ENCODE measurements around the gene KCNA4.
"Not testable (repeated sequence)": the region's sequence is repeated elsewhere in the genome, so short reads cannot be mapped to it uniquely, and the experiment has no call there.

KCNA4 gene

GRCh38 chr11:30017445-30017895 is 640 bp upstream of the KCNA4 start:
- Mint-ChIP-seq H3K4me3 (no peak overlapping the region), H3K27ac (no peak overlapping the region), H3K27me3 (peaks cover 32% of the 10 kb centered on the region), H3K36me3 (ENCODE audit: low read depth) (no peaks in the 10 kb centered on the region), H3K4me1 (ENCODE audit: low read depth) (no peaks in the 10 kb centered on the region), H3K9me3 (no peaks in the 10 kb centered on the region)
- intact Hi-C loops (cut with micrococcal nuclease) = no loop called here

- H3K36me3 Mint-ChIP-seq (ENCODE audit: low read depth) = no peaks in the 10 kb centered on the region
- no peaks in the 10 kb centered on the region for H3K9me3 Mint-ChIP-seq
- H3K4me1 Mint-ChIP-seq (ENCODE audit: low read depth) = no peaks in the 10 kb centered on the region
- no peak overlapping the region for H3K4me3 Mint-ChIP-seq
- peaks cover 32% of the 10 kb centered on the region for H3K27me3 Mint-ChIP-seq
- intact Hi-C loops (cut with micrococcal nuclease) = no loop called here
- H3K27ac Mint-ChIP-seq = no peak overlapping the region
Observed at GRCh38 chr11:30015725-30016412, 961 bp downstream of the KCNA4 start.

GRCh38 chr11:30012346-30012745 is 4.5 kb downstream of the KCNA4 start:
- intact Hi-C loops (cut with micrococcal nuclease) = no loop called here
- peaks cover 8% of the 10 kb centered on the region for H3K27me3 Mint-ChIP-seq
- H3K36me3 Mint-ChIP-seq (ENCODE audit: low read depth) = no peaks in the 10 kb centered on the region
- no peak overlapping the region for H3K4me3 Mint-ChIP-seq
- no peaks in the 10 kb centered on the region for H3K4me1 Mint-ChIP-seq (ENCODE audit: low read depth)
- no peak overlapping the region for H3K27ac Mint-ChIP-seq
- H3K9me3 Mint-ChIP-seq = no peaks in the 10 kb centered on the region

- Mint-ChIP-seq H3K27ac (no peak overlapping the region), H3K4me3 (no peak overlapping the region), H3K36me3 (ENCODE audit: low read depth) (no peaks in the 10 kb centered on the region), H3K9me3 (no peaks in the 10 kb centered on the region), H3K27me3 (no peaks in the 10 kb centered on the region), H3K4me1 (ENCODE audit: low read depth) (no peaks in the 10 kb centered on the region)
- intact Hi-C loops (cut with micrococcal nuclease) = no loop called here
Observed at GRCh38 chr11:30009060-30009459, 7.8 kb downstream of the KCNA4 start.

GRCh38 chr11:30006876-30007275 is 10.0 kb downstream of the KCNA4 start:
- no peak overlapping the region for H3K4me3 Mint-ChIP-seq
- H3K27me3 Mint-ChIP-seq = no peaks in the 10 kb centered on the region
- H3K36me3 Mint-ChIP-seq (ENCODE audit: low read depth) = no peaks in the 10 kb centered on the region
- H3K27ac Mint-ChIP-seq = no peak overlapping the region
- no peaks in the 10 kb centered on the region for H3K9me3 Mint-ChIP-seq
- H3K4me1 Mint-ChIP-seq (ENCODE audit: low read depth) = no peaks in the 10 kb centered on the region
- intact Hi-C loops (cut with micrococcal nuclease) = no loop called here

- no peaks in the 10 kb centered on the region for H3K4me1 Mint-ChIP-seq (ENCODE audit: low read depth)
- H3K36me3 Mint-ChIP-seq (ENCODE audit: low read depth) = no peaks in the 10 kb centered on the region
- H3K4me3 Mint-ChIP-seq = no peak overlapping the region
Observed at GRCh38 chr11:30002157-30002785, 14.6 kb downstream of the KCNA4 start.

GRCh38 chr11:30000986-30001750 is 15.7 kb downstream of the KCNA4 start:
- Mint-ChIP-seq H3K4me3 (no peak overlapping the region), H3K36me3 (ENCODE audit: low read depth) (no peaks in the 10 kb centered on the region), H3K9me3 (no peaks in the 10 kb centered on the region), H3K27ac (no peak overlapping the region), H3K4me1 (ENCODE audit: low read depth) (no peaks in the 10 kb centered on the region), H3K27me3 (no peaks in the 10 kb centered on the region)
- intact Hi-C loops (cut with micrococcal nuclease) = no loop called here

More at GRCh38 chr11:30002157-30002785, 14.6 kb downstream of the KCNA4 start:
- no peaks in the 10 kb centered on the region for H3K27me3 Mint-ChIP-seq
- H3K27ac Mint-ChIP-seq = no peak overlapping the region
- H3K9me3 Mint-ChIP-seq = no peaks in the 10 kb centered on the region
- intact Hi-C loops (cut with micrococcal nuclease) = no loop called here

- intact Hi-C loops (cut with micrococcal nuclease) = no loop called here
- no peaks in the 10 kb centered on the region for H3K9me3 Mint-ChIP-seq
- H3K36me3 Mint-ChIP-seq (ENCODE audit: low read depth) = no peaks in the 10 kb centered on the region
- no peak overlapping the region for H3K27ac Mint-ChIP-seq
- H3K4me1 Mint-ChIP-seq (ENCODE audit: low read depth) = no peaks in the 10 kb centered on the region
- no peak overlapping the region for H3K4me3 Mint-ChIP-seq
- H3K27me3 Mint-ChIP-seq = no peaks in the 10 kb centered on the region
Observed at GRCh38 chr11:29996016-29996415, 20.8 kb downstream of the KCNA4 start.

- no peaks in the 10 kb centered on the region for H3K4me1 Mint-ChIP-seq (ENCODE audit: low read depth)
- no peak overlapping the region for H3K4me3 Mint-ChIP-seq
- H3K27ac Mint-ChIP-seq = no peak overlapping the region
- no peaks in the 10 kb centered on the region for H3K9me3 Mint-ChIP-seq
- no peaks in the 10 kb centered on the region for H3K36me3 Mint-ChIP-seq (ENCODE audit: low read depth)
- H3K27me3 Mint-ChIP-seq = no peaks in the 10 kb centered on the region
- intact Hi-C loops (cut with micrococcal nuclease) = no loop called here
Observed at GRCh38 chr11:29989174-29989970, 27.5 kb downstream of the KCNA4 start.

GRCh38 chr11:29985248-29985647 is 31.6 kb downstream of the KCNA4 start:
- intact Hi-C loops (cut with micrococcal nuclease) = no loop called here
- Mint-ChIP-seq H3K4me1 (ENCODE audit: low read depth) (no peaks in the 10 kb centered on the region), H3K27me3 (no peaks in the 10 kb centered on the region), H3K36me3 (ENCODE audit: low read depth) (no peaks in the 10 kb centered on the region), H3K4me3 (no peak overlapping the region), H3K27ac (no peak overlapping the region), H3K9me3 (no peaks in the 10 kb centered on the region)

- H3K36me3 Mint-ChIP-seq (ENCODE audit: low read depth) = no peaks in the 10 kb centered on the region
- H3K27me3 Mint-ChIP-seq = no peaks in the 10 kb centered on the region
- no peak overlapping the region for H3K4me3 Mint-ChIP-seq
- H3K4me1 Mint-ChIP-seq (ENCODE audit: low read depth) = no peaks in the 10 kb centered on the region
- intact Hi-C loops (cut with micrococcal nuclease) = no loop called here
- no peaks in the 10 kb centered on the region for H3K9me3 Mint-ChIP-seq
- no peak overlapping the region for H3K27ac Mint-ChIP-seq
Observed at GRCh38 chr11:29984544-29984943, 32.3 kb downstream of the KCNA4 start.

- H3K4me3 Mint-ChIP-seq = no peak overlapping the region
- intact Hi-C loops (cut with micrococcal nuclease) = no loop called here
- H3K36me3 Mint-ChIP-seq (ENCODE audit: low read depth) = no peaks in the 10 kb centered on the region
- peaks cover 39% of the 10 kb centered on the region for H3K9me3 Mint-ChIP-seq
- H3K4me1 Mint-ChIP-seq (ENCODE audit: low read depth) = no peaks in the 10 kb centered on the region
- no peaks in the 10 kb centered on the region for H3K27me3 Mint-ChIP-seq
- H3K27ac Mint-ChIP-seq = no peak overlapping the region
Observed at GRCh38 chr11:29978549-29978948, 38.3 kb downstream of the KCNA4 start.

GRCh38 chr11:29975580-29975979 is 41.2 kb downstream of the KCNA4 start:
- H3K4me1 Mint-ChIP-seq (ENCODE audit: low read depth); H3K4me3 Mint-ChIP-seq; intact Hi-C loops (cut with micrococcal nuclease); H3K27me3 Mint-ChIP-seq; H3K27ac Mint-ChIP-seq; H3K36me3 Mint-ChIP-seq (ENCODE audit: low read depth): not testable (repeated sequence)
- peaks cover 41% of the 10 kb centered on the region for H3K9me3 Mint-ChIP-seq

- Mint-ChIP-seq H3K27ac (no peak overlapping the region), H3K27me3 (no peaks in the 10 kb centered on the region), H3K4me1 (ENCODE audit: low read depth) (no peaks in the 10 kb centered on the region), H3K4me3 (no peak overlapping the region), H3K36me3 (ENCODE audit: low read depth) (no peaks in the 10 kb centered on the region), H3K9me3 (no peaks in the 10 kb centered on the region)
- intact Hi-C loops (cut with micrococcal nuclease) = no loop called here
Observed at GRCh38 chr11:29963796-29964195, 53.0 kb downstream of the KCNA4 start.
